Neural progenitor cell (in vitro differentiated cells): ENCODE data around the gene NHERF1. TPM values are rescaled to one million over a fixed set of nuclear protein-coding genes. Genes with fewer than 3 reads are reported as not detected.

ENCODE experiments used
- DNase-seq: peaks from one replicate; pipeline ENCODE4 v3.0.0-alpha.2; 2016; ENCODE audit warnings: low spot score
- H2AFZ ChIP-seq: fragments of 200-600 bp; sonication (generic); replicated peaks from 2 replicates; pipeline ENCODE4 v1.6.1; 2016; ENCODE audit warnings: antibody characterized with exemption
- H3F3A ChIP-seq: fragments of 200-600 bp; sonication (generic); 2 replicates; pipeline ENCODE4 v1.6.1; 2016; ENCODE audit warnings: antibody characterized with exemption, low read depth
- H3K27ac ChIP-seq: fragments of 200-600 bp; sonication (generic); 2 replicates; pipeline ENCODE4 v1.5.1; 2016; ENCODE audit warnings: mild to moderate bottlenecking
- H3K27me3 ChIP-seq: fragments of 200-600 bp; sonication (generic); 2 replicates; pipeline ENCODE4 v1.6.1; 2016; ENCODE audit warnings: mild to moderate bottlenecking, moderate library complexity
- H3K36me3 ChIP-seq: fragments of 200-600 bp; sonication (generic); 2 replicates; pipeline ENCODE4 v1.5.1; 2016
- H3K4me1 ChIP-seq: fragments of 200-600 bp; sonication (generic); 2 replicates; pipeline ENCODE4 v1.6.1; 2016; ENCODE audit warnings: mixed run types
- H3K4me2 ChIP-seq: fragments of 200-600 bp; sonication (generic); 2 replicates; pipeline ENCODE4 v1.6.1; 2016
- H3K4me3 ChIP-seq: fragments of 200-600 bp; sonication (generic); 2 replicates; pipeline ENCODE4 v1.5.1; 2016
- H3K79me2 ChIP-seq: fragments of 200-600 bp; sonication (generic); 2 replicates; pipeline ENCODE4 v1.6.1; 2016; ENCODE audit warnings: low read depth
- H3K9ac ChIP-seq: fragments of 200-600 bp; sonication (generic); 2 replicates; pipeline ENCODE4 v1.6.1; 2016
- H3K9me3 ChIP-seq: fragments of 200-600 bp; sonication (generic); 2 replicates; pipeline ENCODE4 v1.5.1; 2016; ENCODE audit warnings: low read depth
- H4K20me1 ChIP-seq: fragments of 200-600 bp; sonication (generic); 2 replicates; pipeline ENCODE4 v1.6.1; 2016; ENCODE audit warnings: low read depth
- H3K27ac Mint-ChIP-seq: 3 replicates; pipeline ENCODE4 v1.8.0; 2021; ENCODE audit warnings: mixed read lengths
- H3K27me3 Mint-ChIP-seq: 2 replicates; pipeline ENCODE4 v1.8.0; 2022; ENCODE audit warnings: low read depth, mild to moderate bottlenecking, inconsistent platforms, moderate library complexity, mixed read lengths; ENCODE audit not compliant: insufficient read depth
- H3K36me3 Mint-ChIP-seq: 3 replicates; pipeline ENCODE4 v1.8.0; 2021; ENCODE audit warnings: mixed read lengths
- H3K4me1 Mint-ChIP-seq: 3 replicates; pipeline ENCODE4 v1.8.0; 2021; ENCODE audit warnings: mixed read lengths
- H3K4me3 Mint-ChIP-seq: 3 replicates; pipeline ENCODE4 v1.8.0; 2021; ENCODE audit warnings: mild to moderate bottlenecking, moderate library complexity, mixed read lengths
- H3K9me3 Mint-ChIP-seq: 3 replicates; pipeline ENCODE4 v1.8.0; 2020; ENCODE audit warnings: mixed read lengths
- CTCF ChIP-seq: fragments of 200-600 bp; sonication (generic); IDR thresholded peaks from 2 replicates; pipeline ENCODE4 v1.5.1; 2017; ENCODE audit warnings: antibody characterized with exemption, mild to moderate bottlenecking
- EZH2 ChIP-seq: fragments of 200-600 bp; sonication (generic); IDR thresholded peaks from 2 replicates; pipeline ENCODE4 v1.6.1; 2017; ENCODE audit warnings: antibody characterized with exemption, mild to moderate bottlenecking, moderate library complexity
- EZH2phosphoT487 ChIP-seq: fragments of 200-600 bp; sonication (generic); IDR thresholded peaks from 2 replicates; pipeline ENCODE4 v1.6.1; 2017; ENCODE audit warnings: antibody characterized with exemption
- total RNA-seq: library from RNA; depleted of rRNA; stranded (reverse); fragments of >200 nt; gene quantifications from 2 replicates; pipeline ENCODE4 v1.2.3, GENCODE V29; 2015; ENCODE audit warnings: low replicate concordance

Gene NHERF1
- total RNA-seq, 1 donor from 2014 or later = 27.1 TPM

GRCh38 chr17:74785096-74785980, 36.9 kb downstream of the NHERF1 start:
- H3K9me3 ChIP-seq = no peaks in the 10 kb centered on the region
- peaks cover 7% of the 10 kb centered on the region for H3F3A ChIP-seq
- no peak overlapping the region for H2AFZ ChIP-seq
- Mint-ChIP-seq H3K36me3 (no peaks in the 10 kb centered on the region), H3K4me1 (no peaks in the 10 kb centered on the region), H3K4me3 (no peak overlapping the region), H3K27ac (no peak overlapping the region), H3K9me3 (no peaks in the 10 kb centered on the region), H3K27me3 (peaks cover 3% of the 10 kb centered on the region)
- H3K27ac ChIP-seq = no peak overlapping the region
- H3K4me1 ChIP-seq = no peaks in the 10 kb centered on the region
- no peak overlapping the region for H3K4me3 ChIP-seq
- no peak for DNase-seq
- no peaks in the 10 kb centered on the region for H3K27me3 ChIP-seq
- no peak overlapping the region for H3K9ac ChIP-seq
- TF ChIP-seq EZH2phosphoT487 = no peak
- no peak for TF ChIP-seq CTCF
- TF ChIP-seq EZH2 = no peak
- H3K4me2 ChIP-seq = no peak overlapping the region
- no peaks in the 10 kb centered on the region for H3K36me3 ChIP-seq
- no peaks in the 10 kb centered on the region for H3K79me2 ChIP-seq
- peaks cover 11% of the 10 kb centered on the region for H4K20me1 ChIP-seq

GRCh38 chr17:74785981-74786360, 37.5 kb downstream of the NHERF1 start:
- H3K36me3 Mint-ChIP-seq = no peaks in the 10 kb centered on the region
- H3K27ac Mint-ChIP-seq = no peak overlapping the region
- no peak for TF ChIP-seq EZH2
- no peak for TF ChIP-seq EZH2phosphoT487
- no peak for TF ChIP-seq CTCF

DNA sequence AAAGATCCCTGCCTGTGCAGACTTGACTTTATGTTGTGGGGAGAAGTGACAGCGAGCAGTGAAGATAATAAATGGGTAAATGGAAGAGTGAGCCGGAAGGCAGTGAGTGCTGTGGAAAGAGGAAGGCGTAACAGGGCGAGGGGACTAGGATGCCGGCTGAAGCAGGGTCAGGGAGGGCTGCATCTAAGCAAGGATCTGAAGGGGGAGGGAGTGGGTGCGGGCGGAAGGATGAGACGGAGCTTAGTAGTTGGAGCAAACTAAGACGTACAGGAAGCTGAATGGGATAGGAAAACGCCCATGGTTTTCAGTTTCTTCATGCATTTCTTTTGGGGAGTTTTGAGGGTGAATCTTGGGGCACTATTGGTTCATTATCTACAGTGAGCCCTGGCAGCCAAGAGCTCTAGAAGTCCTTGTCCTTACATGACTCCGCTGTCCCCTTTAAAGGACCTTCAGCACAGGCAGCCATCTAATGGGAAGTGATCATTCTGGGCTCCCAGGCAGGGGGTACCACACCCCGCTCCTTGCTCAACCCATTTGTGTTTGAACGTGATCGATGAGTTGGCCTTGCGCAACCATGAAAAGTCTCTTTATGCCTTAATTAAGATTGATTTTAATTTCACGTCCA, 38.1 kb downstream of the NHERF1 start:
- Mint-ChIP-seq H3K27me3 (peaks cover 3% of the 10 kb centered on the region), H3K9me3 (no peaks in the 10 kb centered on the region), H3K27ac (no peak overlapping the region), H3K4me3 (no peak overlapping the region), H3K4me1 (peaks cover 1% of the 10 kb centered on the region), H3K36me3 (no peaks in the 10 kb centered on the region)
- no peak overlapping the region for H2AFZ ChIP-seq
- H3K9me3 ChIP-seq = no peaks in the 10 kb centered on the region
- H3K27me3 ChIP-seq = no peaks in the 10 kb centered on the region
- no peaks in the 10 kb centered on the region for H3K79me2 ChIP-seq
- H4K20me1 ChIP-seq = peaks cover 16% of the 10 kb centered on the region
- no peak overlapping the region for H3K4me3 ChIP-seq
- no peak overlapping the region for H3K9ac ChIP-seq
- no peaks in the 10 kb centered on the region for H3K4me1 ChIP-seq
- H3K27ac ChIP-seq = no peak overlapping the region
- no peak for TF ChIP-seq EZH2
- no peak for TF ChIP-seq CTCF
- TF ChIP-seq EZH2phosphoT487 = no peak
- H3K4me2 ChIP-seq = no peak overlapping the region
- H3K36me3 ChIP-seq = no peaks in the 10 kb centered on the region
- no peak for DNase-seq
- peaks cover 2% of the 10 kb centered on the region for H3F3A ChIP-seq

More at GRCh38 chr17:74785981-74786360, 37.5 kb downstream of the NHERF1 start:
- no peak overlapping the region for H3K4me3 ChIP-seq
- no peak overlapping the region for H3K9ac ChIP-seq
- Mint-ChIP-seq H3K9me3 (no peaks in the 10 kb centered on the region), H3K27me3 (peaks cover 3% of the 10 kb centered on the region), H3K4me1 (no peaks in the 10 kb centered on the region), H3K4me3 (no peak overlapping the region)
- H3K4me1 ChIP-seq = no peaks in the 10 kb centered on the region
- no peaks in the 10 kb centered on the region for H3K27me3 ChIP-seq
- H3K9me3 ChIP-seq = no peaks in the 10 kb centered on the region
- H3K27ac ChIP-seq = no peak overlapping the region
- H3K36me3 ChIP-seq = no peaks in the 10 kb centered on the region
- H2AFZ ChIP-seq = no peak overlapping the region
- H3K4me2 ChIP-seq = no peak overlapping the region
- peaks cover 16% of the 10 kb centered on the region for H4K20me1 ChIP-seq
- peaks cover 3% of the 10 kb centered on the region for H3F3A ChIP-seq
- H3K79me2 ChIP-seq = no peaks in the 10 kb centered on the region
- DNase-seq = no peak
